GM12892 (cell line): ENCODE measurements around the gene ARNT2.

Source experiments
- POLR2A ChIP-seq: IDR thresholded peaks from 2 replicates; pipeline ENCODE4 v1.6.1; 2011; ENCODE audit warnings: low read depth, low read length, control low read depth
- POLR2AphosphoS5 ChIP-seq: IDR thresholded peaks from 2 replicates; pipeline ENCODE4 v1.6.1; 2011; ENCODE audit warnings: low read depth, low read length, control low read depth

GRCh38 chr15:80580106-80580505 lies 175.9 kb downstream of the ARNT2 start:
- TF ChIP-seq POLR2A: no peak
- TF ChIP-seq POLR2AphosphoS5: no peak
